HepG2 (cell line): ENCODE results near the gene PSME3IP1. TPM values are rescaled to one million over a fixed set of nuclear protein-coding genes. Genes with fewer than 3 reads are reported as not detected.

Experiments used
- BHLHE40 ChIP-seq: IDR thresholded peaks from 2 replicates; pipeline ENCODE4 v1.6.1; 2011; ENCODE audit warnings: low read length, improper control_type of control experiment
- HIVEP1 ChIP-seq: sonication (generic); formaldehyde crosslinking; IDR thresholded peaks from 2 replicates; pipeline ENCODE4 v1.4.0; 2020; ENCODE audit warnings: mild to moderate bottlenecking, missing genetic modification reagents
- MEF2D ChIP-seq: sonication (generic); formaldehyde crosslinking; IDR thresholded peaks from 2 replicates; pipeline ENCODE4 v1.5.1; 2020; ENCODE audit warnings: mild to moderate bottlenecking, missing genetic modification reagents
- RBFOX2 ChIP-seq: fragments of 200-400 bp; formaldehyde crosslinking; IDR thresholded peaks from 2 replicates; pipeline ENCODE4 v1.6.1; 2017; ENCODE audit warnings: low read depth, mild to moderate bottlenecking, low read length
- SMAD3 ChIP-seq: sonication (generic); formaldehyde crosslinking; IDR thresholded peaks from 2 replicates; pipeline ENCODE4 v1.4.0; 2020; ENCODE audit warnings: missing genetic modification reagents
- TAF1 ChIP-seq: sonication (generic); formaldehyde crosslinking; IDR thresholded peaks from 2 replicates; pipeline ENCODE4 v1.4.0; 2020; ENCODE audit warnings: missing genetic modification reagents
- ZBTB42 ChIP-seq: sonication (generic); formaldehyde crosslinking; IDR thresholded peaks from 2 replicates; pipeline ENCODE4 v1.5.0; 2020; ENCODE audit warnings: mild to moderate bottlenecking, missing genetic modification reagents
- ZFP62 ChIP-seq: sonication (generic); formaldehyde crosslinking; IDR thresholded peaks from 2 replicates; pipeline ENCODE4 v1.4.0; 2020; ENCODE audit warnings: missing genetic modification reagents
- ZNF253 ChIP-seq: sonication (generic); formaldehyde crosslinking; IDR thresholded peaks from 2 replicates; pipeline ENCODE4 v1.8.0; 2022; ENCODE audit warnings: mild to moderate bottlenecking, missing genetic modification reagents, borderline replicate concordance
- ZNF33B ChIP-seq: sonication (generic); formaldehyde crosslinking; IDR thresholded peaks from 2 replicates; pipeline ENCODE4 v1.5.1; 2020; ENCODE audit warnings: mild to moderate bottlenecking, missing genetic modification reagents
- polyA plus RNA-seq, 8 experiments: library from polyadenylated mRNA; depleted of rRNA in 3 of 8; stranded (reverse) in 7 of 8; unstranded in 1 of 8; fragments of >200 nt; fragmentation: Illumina TruSeq in 4 of 8; extraction: Trizol in 4 of 8; gene quantifications; 2 replicates each; pipeline versions ENCODE4 v1.2.1 to v1.2.3, GENCODE V29; 2011 to 2016; ENCODE audit warnings: low read depth in 4 of 8, missing spikeins in 1 of 8, mixed read lengths in 1 of 8; ENCODE audit not compliant: insufficient read depth in 1 of 8
- total RNA-seq, 5 experiments: library from RNA; depleted of rRNA; stranded (reverse); fragments of >200 nt; fragmentation: Illumina TruSeq; extraction: Trizol; gene quantifications; 2 replicates each; pipeline ENCODE4 v1.2.3, GENCODE V29; 2016; ENCODE audit warnings: low read depth in 1 of 5
- TF ChIP-seq, protein P1 (sequence below): IDR thresholded peaks from 2 replicates; pipeline ENCODE4 v1.6.1; 2016; ENCODE audit warnings: low read depth, control low read depth
- TF ChIP-seq, protein P2 (sequence below): IDR thresholded peaks from 2 replicates; pipeline ENCODE4 v1.6.1; 2016; ENCODE audit warnings: control low read depth
- TF ChIP-seq, protein P3 (sequence below): sonication (generic); formaldehyde crosslinking; IDR thresholded peaks from one replicate; pipeline ENCODE4 v1.5.1; 2020; ENCODE audit warnings: mild to moderate bottlenecking, missing genetic modification reagents; ENCODE audit errors: not compliant biosample characterization
- TF ChIP-seq, protein P4 (sequence below): sonication (generic); formaldehyde crosslinking; IDR thresholded peaks from 2 replicates; pipeline ENCODE4 v1.5.0; 2020; ENCODE audit warnings: mild to moderate bottlenecking, missing genetic modification reagents

PSME3IP1 gene
- total and polyA plus RNA-seq, 2 of the 13 experiments (the other 11 are each of a cell fraction or from before 2014, with no cell fraction given), result 90.8 to 99.8 TPM

DNA sequence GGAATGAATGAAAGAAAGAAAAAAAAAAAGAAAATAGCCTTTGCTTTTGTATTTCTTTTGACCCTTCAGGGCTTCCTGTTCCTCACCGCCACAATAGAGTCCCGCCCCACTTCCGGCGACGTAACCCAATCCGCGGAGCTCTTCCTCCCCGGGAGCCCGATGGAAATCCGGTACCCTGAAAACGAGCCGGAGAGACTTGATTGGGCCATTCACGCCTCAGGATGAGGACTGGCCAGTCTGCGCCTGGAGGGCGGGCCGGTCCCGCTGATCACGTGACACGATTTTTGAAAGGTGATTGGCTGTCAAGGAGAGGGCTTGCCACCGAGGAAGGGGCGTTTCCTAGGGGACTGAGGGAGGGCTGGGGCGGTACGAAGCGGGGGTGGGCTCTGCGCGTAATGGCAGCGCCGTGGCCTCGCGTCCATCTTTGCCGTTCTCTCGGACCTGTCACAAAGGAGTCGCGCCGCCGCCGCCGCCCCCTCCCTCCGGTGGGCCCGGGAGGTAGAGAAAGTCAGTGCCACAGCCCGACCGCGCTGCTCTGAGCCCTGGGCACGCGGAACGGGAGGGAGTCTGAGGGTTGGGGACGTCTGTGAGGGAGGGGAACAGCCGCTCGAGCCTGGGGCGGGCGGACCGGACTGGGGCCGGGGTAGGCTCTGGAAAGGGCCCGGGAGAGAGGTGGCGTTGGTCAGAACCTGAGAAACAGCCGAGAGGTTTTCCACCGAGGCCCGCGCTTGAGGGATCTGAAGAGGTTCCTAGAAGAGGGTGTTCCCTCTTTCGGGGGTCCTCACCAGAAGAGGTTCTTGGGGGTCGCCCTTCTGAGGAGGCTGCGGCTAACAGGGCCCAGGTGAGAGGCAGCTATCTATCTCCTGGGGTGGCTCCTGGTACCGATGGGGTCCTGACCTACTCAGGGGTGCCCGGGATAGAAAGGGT, at the start of gene PSME3IP1, which contains the start of gene RSPRY1 (continued):
- TF ChIP-seq TAF1 (CRISPR knock-in tag), result peak; percentile 97
- peak; percentile 92 for TF ChIP-seq RBFOX2
- TF ChIP-seq BHLHE40, result peak; percentile 69
- TF ChIP-seq, protein P1, sequence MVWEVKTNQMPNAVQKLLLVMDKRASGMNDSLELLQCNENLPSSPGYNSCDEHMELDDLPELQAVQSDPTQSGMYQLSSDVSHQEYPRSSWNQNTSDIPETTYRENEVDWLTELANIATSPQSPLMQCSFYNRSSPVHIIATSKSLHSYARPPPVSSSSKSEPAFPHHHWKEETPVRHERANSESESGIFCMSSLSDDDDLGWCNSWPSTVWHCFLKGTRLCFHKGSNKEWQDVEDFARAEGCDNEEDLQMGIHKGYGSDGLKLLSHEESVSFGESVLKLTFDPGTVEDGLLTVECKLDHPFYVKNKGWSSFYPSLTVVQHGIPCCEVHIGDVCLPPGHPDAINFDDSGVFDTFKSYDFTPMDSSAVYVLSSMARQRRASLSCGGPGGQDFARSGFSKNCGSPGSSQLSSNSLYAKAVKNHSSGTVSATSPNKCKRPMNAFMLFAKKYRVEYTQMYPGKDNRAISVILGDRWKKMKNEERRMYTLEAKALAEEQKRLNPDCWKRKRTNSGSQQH (CRISPR knock-in tag), result no peak
- TF ChIP-seq, protein P2, sequence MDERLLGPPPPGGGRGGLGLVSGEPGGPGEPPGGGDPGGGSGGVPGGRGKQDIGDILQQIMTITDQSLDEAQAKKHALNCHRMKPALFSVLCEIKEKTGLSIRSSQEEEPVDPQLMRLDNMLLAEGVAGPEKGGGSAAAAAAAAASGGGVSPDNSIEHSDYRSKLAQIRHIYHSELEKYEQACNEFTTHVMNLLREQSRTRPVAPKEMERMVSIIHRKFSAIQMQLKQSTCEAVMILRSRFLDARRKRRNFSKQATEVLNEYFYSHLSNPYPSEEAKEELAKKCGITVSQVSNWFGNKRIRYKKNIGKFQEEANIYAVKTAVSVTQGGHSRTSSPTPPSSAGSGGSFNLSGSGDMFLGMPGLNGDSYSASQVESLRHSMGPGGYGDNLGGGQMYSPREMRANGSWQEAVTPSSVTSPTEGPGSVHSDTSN (CRISPR knock-in tag), result no peak; the same call in 1 of the 2 replicates
- TF ChIP-seq ZBTB42 (CRISPR knock-in tag), result 0 out of 2 replicates have a peak, but pooled peaks have one; percentile 74
- 0 out of 2 replicates have a peak, but pooled peaks have one; percentile 31 for TF ChIP-seq ZNF33B (CRISPR knock-in tag)
- no peak for TF ChIP-seq ZNF253
- TF ChIP-seq, protein P3, sequence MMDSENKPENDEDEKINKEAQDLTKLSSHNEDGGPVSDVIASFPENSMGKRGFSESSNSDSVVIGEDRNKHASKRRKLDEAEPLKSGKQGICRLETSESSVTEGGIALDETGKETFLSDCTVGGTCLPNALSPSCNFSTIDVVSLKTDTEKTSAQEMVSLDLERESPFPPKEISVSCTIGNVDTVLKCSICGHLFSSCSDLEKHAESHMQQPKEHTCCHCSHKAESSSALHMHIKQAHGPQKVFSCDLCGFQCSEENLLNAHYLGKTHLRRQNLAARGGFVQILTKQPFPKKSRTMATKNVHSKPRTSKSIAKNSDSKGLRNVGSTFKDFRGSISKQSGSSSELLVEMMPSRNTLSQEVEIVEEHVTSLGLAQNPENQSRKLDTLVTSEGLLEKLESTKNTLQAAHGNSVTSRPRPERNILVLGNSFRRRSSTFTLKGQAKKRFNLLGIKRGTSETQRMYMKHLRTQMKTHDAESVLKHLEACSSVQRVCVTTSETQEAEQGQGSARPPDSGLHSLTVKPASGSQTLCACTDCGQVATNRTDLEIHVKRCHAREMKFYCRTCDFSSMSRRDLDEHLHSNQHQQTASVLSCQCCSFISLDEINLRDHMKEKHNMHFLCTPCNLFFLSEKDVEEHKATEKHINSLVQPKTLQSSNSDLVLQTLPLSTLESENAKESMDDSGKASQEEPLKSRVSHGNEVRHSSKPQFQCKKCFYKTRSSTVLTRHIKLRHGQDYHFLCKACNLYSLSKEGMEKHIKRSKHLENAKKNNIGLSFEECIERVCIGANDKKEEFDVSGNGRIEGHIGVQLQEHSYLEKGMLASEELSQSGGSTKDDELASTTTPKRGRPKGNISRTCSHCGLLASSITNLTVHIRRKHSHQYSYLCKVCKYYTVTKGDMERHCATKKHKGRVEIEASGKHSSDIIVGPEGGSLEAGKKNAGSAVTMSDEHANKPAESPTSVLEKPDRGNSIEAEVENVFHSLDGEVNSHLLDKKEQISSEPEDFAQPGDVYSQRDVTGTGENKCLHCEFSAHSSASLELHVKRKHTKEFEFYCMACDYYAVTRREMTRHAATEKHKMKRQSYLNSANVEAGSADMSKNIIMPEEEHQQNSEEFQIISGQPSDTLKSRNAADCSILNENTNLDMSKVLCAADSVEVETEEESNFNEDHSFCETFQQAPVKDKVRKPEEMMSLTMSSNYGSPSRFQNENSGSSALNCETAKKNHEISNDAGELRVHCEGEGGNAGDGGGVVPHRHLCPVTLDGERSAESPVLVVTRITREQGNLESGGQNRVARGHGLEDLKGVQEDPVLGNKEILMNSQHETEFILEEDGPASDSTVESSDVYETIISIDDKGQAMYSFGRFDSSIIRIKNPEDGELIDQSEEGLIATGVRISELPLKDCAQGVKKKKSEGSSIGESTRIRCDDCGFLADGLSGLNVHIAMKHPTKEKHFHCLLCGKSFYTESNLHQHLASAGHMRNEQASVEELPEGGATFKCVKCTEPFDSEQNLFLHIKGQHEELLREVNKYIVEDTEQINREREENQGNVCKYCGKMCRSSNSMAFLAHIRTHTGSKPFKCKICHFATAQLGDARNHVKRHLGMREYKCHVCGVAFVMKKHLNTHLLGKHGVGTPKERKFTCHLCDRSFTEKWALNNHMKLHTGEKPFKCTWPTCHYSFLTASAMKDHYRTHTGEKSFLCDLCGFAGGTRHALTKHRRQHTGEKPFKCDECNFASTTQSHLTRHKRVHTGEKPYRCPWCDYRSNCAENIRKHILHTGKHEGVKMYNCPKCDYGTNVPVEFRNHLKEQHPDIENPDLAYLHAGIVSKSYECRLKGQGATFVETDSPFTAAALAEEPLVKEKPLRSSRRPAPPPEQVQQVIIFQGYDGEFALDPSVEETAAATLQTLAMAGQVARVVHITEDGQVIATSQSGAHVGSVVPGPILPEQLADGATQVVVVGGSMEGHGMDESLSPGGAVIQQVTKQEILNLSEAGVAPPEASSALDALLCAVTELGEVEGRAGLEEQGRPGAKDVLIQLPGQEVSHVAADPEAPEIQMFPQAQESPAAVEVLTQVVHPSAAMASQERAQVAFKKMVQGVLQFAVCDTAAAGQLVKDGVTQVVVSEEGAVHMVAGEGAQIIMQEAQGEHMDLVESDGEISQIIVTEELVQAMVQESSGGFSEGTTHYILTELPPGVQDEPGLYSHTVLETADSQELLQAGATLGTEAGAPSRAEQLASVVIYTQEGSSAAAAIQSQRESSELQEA (CRISPR knock-in tag), result peak; percentile 58
- no peak; the same call in 1 of the 2 replicates for TF ChIP-seq SMAD3
- peak; percentile 71 for TF ChIP-seq HIVEP1 (CRISPR knock-in tag)
- TF ChIP-seq, protein P4, sequence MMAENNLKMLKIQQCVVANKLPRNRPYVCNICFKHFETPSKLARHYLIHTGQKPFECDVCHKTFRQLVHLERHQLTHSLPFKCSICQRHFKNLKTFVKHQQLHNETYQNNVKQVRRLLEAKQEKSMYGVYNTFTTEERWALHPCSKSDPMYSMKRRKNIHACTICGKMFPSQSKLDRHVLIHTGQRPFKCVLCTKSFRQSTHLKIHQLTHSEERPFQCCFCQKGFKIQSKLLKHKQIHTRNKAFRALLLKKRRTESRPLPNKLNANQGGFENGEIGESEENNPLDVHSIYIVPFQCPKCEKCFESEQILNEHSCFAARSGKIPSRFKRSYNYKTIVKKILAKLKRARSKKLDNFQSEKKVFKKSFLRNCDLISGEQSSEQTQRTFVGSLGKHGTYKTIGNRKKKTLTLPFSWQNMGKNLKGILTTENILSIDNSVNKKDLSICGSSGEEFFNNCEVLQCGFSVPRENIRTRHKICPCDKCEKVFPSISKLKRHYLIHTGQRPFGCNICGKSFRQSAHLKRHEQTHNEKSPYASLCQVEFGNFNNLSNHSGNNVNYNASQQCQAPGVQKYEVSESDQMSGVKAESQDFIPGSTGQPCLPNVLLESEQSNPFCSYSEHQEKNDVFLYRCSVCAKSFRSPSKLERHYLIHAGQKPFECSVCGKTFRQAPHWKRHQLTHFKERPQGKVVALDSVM (CRISPR knock-in tag), result no peak
- no peak for TF ChIP-seq ZFP62
- TF ChIP-seq MEF2D, result peak; percentile 34
